Hematopoietic multipotent progenitor cell treated with erythropoietin and hydrocortisone succinate and interleukin-3 and kit ligand, for 8 days (in vitro differentiated cells): Measurements from ENCODE around the gene PRR15L.
"Not testable (repeated sequence)": the region's sequence is repeated elsewhere in the genome, so short reads cannot be mapped to it uniquely, and the experiment has no call there.

Source experiments
- DNase-seq: peaks from one replicate; pipeline ENCODE4 v3.0.0-alpha.2; 2015

PRR15L gene

DNA sequence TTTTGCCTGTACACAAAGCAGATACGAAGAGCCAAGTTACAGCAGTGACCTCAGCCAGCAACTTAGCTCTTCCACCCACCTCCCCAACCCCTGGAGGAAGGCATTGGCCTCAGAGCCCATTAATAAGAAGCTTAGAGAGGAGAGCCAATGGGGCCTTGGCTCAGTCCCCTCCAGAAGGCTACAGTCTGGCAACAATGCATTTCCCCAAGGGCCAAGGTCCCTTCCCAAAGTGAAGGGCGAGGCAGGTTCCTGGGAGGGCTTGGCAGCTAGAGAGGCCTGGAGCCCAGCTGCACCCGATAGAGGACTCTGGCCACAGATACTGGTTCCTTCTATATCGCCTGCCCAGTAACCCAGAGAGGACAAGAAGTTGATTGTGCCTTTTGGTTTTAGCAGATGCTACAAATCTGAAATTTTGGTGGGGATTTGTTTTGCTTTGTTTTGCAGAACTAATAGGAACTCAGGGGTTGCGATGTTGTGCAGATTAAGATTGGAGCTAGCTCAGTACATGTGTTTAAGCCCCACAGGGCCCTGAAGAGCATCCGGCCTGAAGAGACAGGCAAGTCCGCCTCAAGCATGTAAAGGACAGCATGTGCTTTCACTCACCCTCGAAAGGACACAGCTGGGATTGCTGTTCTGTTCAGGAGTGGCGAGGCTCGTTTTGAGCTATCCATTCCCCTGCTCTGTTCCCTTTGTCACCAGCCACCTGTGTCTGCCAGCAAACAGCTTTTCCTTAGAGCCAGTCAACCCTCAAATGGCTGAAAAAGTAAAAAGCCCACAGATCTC, 28.3 kb downstream of the PRR15L start:
- DNase-seq, result no peak

DNA sequence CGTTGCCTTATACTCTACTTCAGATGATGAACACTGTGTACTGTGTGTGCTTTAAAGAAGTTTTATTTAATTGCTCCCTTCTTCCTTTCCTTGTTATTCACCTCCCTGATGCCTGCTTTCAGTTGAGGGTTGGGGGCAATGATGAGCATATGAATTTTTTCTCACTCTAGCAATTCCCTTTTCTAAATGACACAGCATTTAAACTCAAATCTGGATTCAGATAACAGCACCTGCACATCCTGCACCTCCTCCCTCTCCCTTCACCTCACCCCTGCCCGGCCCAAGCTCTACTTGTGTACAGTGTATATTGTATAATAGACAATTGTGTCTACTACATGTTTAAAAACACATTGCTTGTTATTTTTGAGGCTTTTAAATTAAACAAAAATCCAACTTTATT, 29.3 kb downstream of the PRR15L start:
- DNase-seq, result no peak

DNA sequence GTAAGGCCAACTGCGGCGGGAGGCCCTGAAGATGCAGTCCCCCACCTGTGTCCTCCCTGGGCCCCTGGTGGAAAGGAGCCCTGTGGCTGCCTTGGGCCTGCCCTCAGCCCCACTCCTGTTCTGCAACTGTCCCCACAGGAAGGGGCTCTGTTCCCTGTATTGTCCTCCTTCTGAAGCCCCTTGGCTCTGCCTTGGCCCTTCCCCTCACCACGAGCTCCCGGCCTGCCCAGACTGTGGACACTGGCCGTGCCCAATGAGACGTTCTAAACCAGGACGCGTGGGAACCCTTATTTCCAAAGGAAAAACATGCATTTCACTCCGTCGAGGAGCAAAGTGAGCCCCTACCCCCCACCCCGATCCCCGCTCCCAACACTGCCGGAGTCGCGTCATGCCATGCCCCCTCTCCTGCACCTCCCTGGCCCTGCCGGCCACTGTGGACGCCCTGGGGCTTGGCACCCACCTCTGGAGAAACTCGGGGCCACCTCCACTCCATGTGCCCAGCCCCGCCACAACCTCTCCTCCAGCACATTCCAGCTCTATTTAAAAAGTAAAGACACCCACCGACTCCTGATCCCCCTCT, 29.8 kb downstream of the PRR15L start:
- DNase-seq, result no peak

DNA sequence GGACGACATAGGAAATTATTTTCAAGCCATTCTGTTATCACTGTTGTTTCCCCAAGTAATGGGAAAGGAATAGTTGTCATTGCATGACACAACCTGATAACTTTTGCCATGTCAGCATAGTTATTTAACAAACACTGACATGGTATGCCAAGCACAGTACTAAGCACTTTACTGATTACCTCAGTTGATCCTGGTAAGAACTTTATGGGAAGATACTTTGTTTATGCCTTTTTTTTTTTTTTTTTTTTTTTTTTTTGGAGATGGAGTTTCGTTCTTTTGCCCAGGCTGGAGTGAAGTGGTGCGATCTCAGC, 32.0 kb downstream of the PRR15L start:
- DNase-seq, result no peak

DNA sequence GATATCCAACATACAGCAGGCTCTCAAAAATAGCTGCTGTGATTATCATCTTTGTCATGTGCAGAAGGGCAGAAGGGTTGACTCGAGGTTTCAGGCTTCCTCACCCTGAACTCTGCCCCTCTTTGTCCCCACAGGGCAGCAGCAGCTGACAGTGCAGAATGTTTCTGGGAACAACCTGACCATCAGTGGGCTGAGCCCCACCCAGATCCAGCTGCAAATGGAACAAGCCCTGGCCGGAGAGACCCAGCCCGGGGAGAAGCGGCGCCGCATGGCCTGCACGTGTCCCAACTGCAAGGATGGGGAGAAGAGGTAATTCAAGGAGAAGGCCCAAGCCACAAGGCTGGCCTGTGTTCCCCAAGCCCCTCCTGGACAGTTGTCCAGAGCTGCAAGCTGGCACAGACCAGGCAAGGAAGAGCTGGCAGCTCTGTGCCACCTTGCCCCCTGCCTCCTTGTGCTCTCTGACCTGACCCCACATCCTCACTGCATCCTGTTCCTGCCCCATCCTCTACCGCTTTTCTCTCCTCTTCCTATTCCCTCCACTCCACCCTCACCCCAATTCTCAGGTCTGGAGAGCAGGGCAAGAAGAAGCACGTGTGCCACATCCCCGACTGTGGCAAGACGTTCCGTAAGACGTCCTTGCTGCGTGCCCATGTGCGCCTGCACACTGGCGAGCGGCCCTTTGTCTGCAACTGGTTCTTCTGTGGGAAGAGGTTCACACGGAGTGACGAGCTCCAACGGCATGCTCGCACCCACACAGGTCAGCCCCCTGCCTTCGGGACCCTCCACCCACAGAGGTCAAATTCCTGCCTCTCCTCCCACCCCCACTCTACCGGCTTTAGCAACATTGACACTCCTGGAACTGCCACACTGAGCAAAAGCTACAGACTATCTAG, 32.7 kb downstream of the PRR15L start:
- no peak for DNase-seq

DNA sequence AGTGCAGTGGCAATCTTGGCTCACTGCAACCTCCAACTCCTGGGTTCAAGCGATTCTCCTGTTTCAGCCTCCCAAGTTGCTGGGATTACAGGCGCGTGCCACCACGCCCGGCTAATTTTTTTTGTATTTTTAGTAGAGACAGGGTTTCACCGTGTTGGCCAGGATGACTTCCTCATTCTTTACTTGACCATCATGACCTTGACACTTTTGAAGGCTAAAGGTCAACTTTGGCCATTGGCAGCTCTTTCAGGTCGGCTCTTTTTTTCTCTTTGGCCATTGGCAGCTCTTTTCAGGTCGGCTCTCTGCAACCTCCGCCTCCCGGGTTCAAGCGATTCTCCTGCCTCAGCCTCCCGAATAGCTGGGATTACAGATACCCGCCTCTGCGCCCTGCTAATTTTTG, 37.8 kb downstream of the PRR15L start:
- not testable (repeated sequence) for DNase-seq

DNA sequence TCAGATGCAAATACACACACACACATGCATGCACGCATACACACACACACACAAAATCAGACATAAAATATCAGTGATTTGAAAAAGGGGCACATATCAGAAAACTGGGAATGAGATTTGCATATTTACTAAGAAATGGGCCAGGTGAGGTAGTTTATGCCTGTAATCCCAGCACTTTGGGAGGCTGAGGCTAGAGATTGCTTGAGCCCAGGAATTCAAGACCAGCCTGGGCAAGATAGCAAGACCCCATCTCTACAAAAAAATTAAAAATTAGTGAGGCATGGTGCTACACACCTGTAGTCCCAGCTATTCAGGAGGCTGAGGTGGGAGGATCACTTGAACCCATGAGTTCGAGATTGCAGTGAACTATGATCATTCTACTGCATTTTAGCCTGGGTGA, 38.7 kb downstream of the PRR15L start:
- DNase-seq, result no peak

DNA sequence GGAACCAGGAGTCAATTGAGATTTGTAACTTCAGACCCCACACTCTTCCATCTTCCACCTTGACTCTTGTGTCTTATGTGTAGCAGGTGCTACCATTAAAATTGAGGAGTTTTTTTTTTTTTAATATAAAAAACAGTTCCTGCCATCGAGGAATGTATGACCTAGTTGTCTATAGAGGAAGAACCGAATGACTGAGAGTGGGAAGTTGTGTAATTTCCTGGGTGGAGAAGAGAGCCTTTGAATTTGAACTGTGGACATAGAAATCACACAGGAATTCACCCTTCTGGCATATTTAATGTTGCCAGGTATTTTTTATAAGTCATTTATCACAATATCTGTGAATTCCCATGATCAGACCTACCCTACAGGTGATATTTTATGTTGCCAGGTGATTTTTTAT, 39.7 kb downstream of the PRR15L start:
- no peak for DNase-seq

DNA sequence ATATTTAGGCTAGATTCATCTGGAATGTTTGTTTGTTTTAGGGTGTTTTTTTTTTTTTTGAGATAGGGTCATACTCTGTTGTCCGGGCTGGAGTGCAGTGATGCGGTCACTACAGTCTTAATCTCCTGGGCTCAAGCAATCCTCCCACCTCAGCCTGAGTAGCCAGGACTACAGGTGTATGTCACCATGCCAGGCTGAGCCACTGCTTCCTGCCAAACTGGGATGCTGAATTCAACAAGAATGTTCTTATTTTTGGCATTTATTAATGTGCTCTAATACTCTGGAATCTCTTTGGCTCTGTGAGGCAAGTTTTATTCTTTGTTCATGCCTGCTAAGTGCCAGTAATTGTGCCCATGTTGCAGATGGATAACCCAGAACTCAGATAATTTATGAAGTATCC, 40.1 kb downstream of the PRR15L start:
- DNase-seq, result no peak

DNA sequence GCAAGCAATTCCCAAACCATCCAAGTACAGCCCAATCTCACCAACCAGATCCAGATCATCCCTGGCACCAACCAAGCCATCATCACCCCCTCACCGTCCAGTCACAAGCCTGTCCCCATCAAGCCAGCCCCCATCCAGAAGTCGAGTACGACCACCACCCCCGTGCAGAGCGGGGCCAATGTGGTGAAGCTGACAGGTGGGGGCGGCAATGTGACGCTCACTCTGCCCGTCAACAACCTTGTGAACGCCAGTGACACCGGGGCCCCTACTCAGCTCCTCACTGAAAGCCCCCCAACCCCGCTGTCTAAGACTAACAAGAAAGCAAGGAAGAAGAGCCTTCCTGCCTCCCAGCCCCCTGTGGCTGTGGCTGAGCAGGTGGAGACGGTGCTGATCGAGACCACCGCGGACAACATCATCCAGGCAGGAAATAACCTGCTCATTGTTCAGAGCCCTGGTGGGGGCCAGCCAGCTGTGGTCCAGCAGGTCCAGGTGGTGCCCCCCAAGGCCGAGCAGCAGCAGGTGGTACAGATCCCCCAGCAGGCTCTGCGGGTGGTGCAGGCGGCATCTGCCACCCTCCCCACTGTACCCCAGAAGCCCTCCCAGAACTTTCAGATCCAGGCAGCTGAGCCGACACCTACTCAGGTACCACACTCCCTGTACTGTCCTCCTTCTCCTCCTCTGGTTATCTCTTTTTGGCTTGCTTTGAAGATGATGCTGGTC, 41.0 kb downstream of the PRR15L start:
- DNase-seq, result no peak

DNA sequence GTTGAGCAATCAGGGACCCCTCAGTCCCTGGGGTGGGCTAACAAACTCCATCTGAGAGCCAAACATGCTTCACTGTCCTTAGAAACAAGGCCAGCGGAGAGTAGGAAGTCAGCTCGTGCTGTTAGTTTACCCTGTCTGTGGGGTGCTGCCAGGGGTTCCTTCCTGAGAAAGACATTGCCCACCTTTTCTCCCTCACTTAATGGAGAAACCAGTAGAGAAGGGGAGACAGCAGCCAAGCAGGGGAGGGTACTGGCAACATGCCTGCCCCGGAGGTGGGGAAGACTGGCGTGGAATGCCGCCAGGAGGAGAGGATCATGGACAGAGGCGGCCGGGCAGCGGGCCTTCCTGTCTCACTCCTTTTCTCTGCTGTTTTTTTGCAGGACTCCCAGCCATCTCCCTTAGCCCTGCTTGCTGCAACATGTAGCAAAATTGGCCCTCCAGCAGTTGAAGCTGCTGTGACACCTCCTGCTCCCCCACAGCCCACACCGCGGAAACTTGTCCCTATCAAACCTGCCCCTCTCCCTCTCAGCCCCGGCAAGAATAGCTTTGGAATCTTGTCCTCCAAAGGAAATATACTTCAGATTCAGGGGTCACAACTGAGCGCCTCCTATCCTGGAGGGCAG, 41.8 kb downstream of the PRR15L start:
- DNase-seq, result no peak

DNA sequence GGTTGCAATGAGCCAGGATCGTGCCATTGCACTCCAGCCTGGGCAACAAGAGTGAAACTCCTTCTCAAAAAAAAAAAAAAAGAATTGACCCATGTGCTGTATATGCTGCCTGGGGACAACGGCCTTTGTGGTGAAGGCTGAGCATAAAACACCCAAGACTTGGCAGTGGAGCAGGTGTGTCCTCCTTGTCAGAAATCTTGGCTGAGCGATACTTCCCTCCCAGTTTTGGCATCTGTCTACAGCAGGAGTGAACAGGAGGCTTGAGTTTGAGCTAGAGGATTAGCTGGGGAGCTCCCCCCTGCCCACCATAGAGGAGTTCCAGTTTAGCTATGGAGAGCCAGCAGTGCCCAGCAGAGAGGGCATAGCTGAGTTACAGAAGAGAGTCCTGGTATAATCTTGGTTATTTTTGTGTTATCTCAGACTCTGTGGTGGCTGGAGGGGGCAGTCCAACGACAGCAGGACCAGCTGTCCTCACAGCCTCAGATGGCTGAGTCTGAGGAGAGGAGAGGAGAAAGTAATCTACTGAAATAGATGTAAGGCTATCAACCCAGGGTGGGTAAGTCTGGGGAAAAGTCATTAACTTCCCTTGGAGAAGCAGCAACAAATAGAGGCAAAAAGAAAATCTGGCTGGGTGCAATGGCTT, 43.3 kb downstream of the PRR15L start:
- DNase-seq, result no peak

DNA sequence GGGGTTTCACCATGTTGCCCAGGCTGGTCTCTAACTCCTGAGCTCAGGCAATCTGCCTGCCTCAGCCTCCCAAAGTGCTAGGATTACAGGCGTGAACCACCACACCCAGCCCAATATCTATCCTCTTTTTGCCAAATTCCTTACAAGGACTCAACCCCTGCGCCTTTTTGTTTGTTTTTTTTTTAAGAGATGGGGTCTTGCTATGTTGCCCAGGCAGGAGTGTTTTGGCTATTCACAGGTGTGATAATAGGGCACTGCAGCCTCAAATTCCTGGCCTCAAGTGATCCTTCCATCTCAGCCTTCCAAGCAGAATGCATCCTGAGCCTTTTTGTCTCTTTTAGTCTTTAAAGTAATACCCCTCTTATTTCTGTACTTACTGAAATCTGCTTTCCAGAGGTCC, 44.6 kb downstream of the PRR15L start:
- no peak for DNase-seq

DNA sequence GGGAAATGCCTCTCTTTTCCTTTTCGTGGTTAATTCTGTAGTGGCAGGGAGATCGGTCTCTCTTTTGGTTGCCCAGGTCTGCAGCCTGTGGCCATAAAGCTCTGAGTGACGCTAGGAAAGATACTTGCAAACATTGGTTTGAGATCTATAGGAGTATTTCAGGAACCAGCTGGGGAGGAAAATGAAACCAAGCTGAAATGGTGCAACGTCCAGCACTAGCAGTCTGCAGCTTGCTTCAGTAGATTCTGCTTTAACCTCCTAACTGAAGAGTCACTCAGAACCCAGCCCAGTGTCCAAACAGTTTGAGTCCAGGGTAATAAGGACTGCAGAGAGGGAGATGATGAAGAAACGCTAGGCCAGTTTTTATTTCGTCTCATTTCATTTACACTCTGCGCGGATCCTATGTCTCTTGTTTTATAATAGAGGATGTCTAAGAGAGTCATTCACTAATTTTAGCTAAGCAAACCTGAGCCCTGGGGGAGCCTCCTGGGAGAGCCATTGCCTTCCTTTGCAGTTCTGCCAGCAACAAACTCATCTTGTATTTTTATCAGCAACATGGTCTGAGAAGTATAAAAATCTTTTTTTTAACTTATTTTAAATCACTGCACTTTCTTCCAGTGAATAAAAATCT, 49.6 kb downstream of the PRR15L start:
- DNase-seq, result no peak

DNA sequence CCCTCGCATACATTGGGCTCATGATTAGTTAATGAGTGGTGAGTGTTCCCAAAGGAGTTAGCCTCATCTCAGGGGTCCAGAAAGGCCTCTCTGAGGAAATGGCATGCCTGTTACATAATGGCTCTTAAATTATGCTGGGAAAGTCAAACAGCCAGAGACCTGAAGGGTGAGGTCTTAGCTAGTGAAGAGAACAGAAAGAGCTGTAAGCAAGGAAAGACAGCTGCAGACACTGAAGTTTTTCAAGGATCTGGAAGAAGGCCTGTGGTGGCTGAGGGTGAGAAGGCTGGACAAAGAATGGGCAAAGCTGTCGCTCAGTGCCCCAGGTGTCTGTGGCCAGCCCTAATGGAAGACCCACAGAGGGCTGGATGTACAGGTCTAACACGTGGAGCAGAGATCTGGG, 51.2 kb downstream of the PRR15L start:
- DNase-seq, result no peak

DNA sequence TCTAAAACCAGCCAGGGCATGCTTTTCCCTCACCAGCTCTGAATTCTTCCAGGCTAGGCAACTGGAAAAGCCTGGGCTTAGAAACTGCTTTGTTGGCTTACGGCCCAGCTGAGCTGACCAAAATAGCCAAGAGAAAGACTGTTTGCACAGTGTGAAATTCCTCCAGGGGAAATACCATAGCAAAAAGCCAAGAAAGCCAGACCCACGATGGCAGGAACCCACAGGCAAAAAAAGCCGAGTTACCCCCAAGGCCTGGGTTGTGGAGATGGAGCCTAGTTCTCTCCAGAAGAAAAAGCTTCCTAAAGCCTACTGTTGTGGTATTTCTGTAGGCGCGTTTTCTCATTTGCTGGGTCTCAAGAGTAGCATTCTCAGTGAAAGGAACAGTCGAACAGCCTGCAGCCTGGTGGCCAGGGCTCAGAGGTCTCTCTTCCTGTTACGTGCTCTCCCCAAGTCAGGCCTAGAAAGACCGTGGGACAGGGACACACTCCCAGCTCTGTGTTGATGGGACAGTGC, 52.4 kb downstream of the PRR15L start:
- DNase-seq, result no peak

DNA sequence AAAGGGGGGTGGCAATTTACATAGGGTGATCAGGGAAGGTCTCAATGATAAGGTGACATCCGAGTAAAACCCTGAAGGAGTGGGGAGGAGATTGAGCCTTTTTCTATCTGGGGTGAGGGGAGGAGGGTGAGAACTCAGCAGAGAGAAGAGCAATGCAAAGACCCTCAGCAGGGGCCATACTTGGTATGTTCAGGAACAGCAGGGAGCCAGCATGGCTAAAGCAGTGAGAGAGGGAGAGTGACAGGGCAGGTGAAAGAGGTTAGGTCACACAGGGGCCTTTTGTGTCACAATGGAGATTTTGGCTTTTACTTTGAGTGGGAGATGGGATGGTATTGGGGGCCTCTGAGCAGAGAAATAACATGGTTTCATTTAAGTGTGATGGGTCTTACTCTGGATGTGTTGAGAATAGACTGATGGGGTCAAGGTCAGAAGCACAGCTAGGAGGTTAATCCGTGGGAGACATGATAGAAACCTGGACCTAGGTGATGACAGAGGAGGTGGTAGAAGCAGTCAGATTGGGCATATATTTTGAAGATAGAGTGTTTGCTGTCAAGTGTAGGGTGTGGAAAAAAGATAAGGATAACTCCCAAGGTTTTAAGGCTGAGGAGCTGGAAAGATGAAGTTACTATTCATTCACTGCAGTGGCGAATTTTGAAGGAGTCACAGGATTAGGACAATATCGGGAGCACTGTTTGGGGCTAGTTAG, 55.5 kb downstream of the PRR15L start:
- no peak for DNase-seq
